Osteoblast (primary cell): Measurements from ENCODE around the gene PRR16. TPM values are rescaled to one million over a fixed set of nuclear protein-coding genes. Genes with fewer than 3 reads are reported as not detected.

Experiments used
- DNase-seq: peaks from one replicate; pipeline ENCODE4 v3.0.0; 2011; ENCODE audit warnings: low spot score, mixed read lengths; ENCODE audit not compliant: insufficient read length; ENCODE audit errors: missing footprints
- H2AFZ ChIP-seq: 2 replicates; pipeline ENCODE4 v1.6.0; 2011; ENCODE audit warnings: mild to moderate bottlenecking, low read length
- H3K27ac ChIP-seq: 2 replicates; pipeline ENCODE4 v1.5.1; 2011; ENCODE audit warnings: mild to moderate bottlenecking, low read depth, low read length, moderate library complexity
- H3K27me3 ChIP-seq: 2 replicates; pipeline ENCODE4 v1.6.0; 2012; ENCODE audit warnings: mild to moderate bottlenecking, control low read depth, inconsistent platforms, low read length, moderate library complexity; ENCODE audit not compliant: insufficient read depth
- H3K36me3 ChIP-seq: 2 replicates; pipeline ENCODE4 v1.5.1; 2011; ENCODE audit warnings: mild to moderate bottlenecking, low read length, control low read depth, moderate library complexity; ENCODE audit not compliant: insufficient read depth
- H3K4me1 ChIP-seq: 2 replicates; pipeline ENCODE4 v1.5.1; 2011; ENCODE audit warnings: mild to moderate bottlenecking, low read length, control low read depth, moderate library complexity; ENCODE audit not compliant: insufficient read depth
- H3K4me2 ChIP-seq: 2 replicates; pipeline ENCODE4 v1.6.0; 2011; ENCODE audit warnings: mild to moderate bottlenecking, low read length; ENCODE audit not compliant: insufficient read depth
- H3K4me3 ChIP-seq: fragments of 200-600 bp; sonication (generic); 3 replicates; pipeline ENCODE4 v1.5.1; 2012; ENCODE audit warnings: mild to moderate bottlenecking, low read length, inconsistent platforms; ENCODE audit not compliant: insufficient read depth
- H3K79me2 ChIP-seq: 2 replicates; pipeline ENCODE4 v1.6.0; 2012; ENCODE audit warnings: mild to moderate bottlenecking, low read length, control low read depth, inconsistent platforms; ENCODE audit not compliant: insufficient read depth
- H3K9me3 ChIP-seq: 2 replicates; pipeline ENCODE4 v1.5.1; 2011; ENCODE audit warnings: low read depth, low read length, control low read depth
- H4K20me1 ChIP-seq: 2 replicates; pipeline ENCODE4 v1.6.0; 2012; ENCODE audit warnings: mild to moderate bottlenecking, low read length, control low read depth; ENCODE audit not compliant: insufficient read depth
- total RNA-seq: library from RNA; depleted of rRNA; stranded (reverse); fragments of >200 nt; gene quantifications from 2 replicates; pipeline ENCODE4 v1.2.3, GENCODE V29; 2012
- TF ChIP-seq, protein P1 (sequence below): IDR thresholded peaks from 2 replicates; pipeline ENCODE4 v1.5.1; 2011; ENCODE audit warnings: mild to moderate bottlenecking, low read depth, low read length, moderate library complexity; ENCODE audit errors: extremely low read depth

Gene PRR16
- total RNA-seq, 1 donor: 30.4 TPM

DNA sequence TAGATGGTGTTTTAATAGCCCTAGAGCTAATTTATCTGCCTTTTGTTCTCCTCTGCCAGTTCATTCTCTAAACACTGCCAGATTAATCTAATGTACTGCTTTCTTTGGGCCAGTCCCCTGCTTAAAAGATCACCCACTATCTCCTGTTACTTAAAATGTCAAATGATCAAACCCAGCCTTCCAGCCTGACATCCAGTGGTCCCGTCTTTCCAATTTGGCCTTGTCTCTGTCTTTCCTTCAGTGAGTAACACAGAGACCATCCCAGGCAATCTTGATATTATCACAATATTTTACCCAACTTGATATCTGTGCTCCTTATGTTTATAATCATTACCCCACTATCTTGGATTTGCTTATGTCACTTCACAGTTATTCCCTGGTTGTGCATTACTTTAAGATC, 12.0 kb downstream of the PRR16 start:
- Histone ChIP-seq H3K4me3 (no peak overlapping the region), H3K9me3 (no peaks in the 10 kb centered on the region), H3K36me3 (no peaks in the 10 kb centered on the region), H3K27me3 (no peaks in the 10 kb centered on the region), H3K27ac (peak overlapping the region; percentile 19), H3K4me1 (peaks cover 34% of the 10 kb centered on the region), H2AFZ (no peak overlapping the region), H3K79me2 (peaks cover 95% of the 10 kb centered on the region), H4K20me1 (no peaks in the 10 kb centered on the region), H3K4me2 (no peak overlapping the region)
- TF ChIP-seq, protein P1, sequence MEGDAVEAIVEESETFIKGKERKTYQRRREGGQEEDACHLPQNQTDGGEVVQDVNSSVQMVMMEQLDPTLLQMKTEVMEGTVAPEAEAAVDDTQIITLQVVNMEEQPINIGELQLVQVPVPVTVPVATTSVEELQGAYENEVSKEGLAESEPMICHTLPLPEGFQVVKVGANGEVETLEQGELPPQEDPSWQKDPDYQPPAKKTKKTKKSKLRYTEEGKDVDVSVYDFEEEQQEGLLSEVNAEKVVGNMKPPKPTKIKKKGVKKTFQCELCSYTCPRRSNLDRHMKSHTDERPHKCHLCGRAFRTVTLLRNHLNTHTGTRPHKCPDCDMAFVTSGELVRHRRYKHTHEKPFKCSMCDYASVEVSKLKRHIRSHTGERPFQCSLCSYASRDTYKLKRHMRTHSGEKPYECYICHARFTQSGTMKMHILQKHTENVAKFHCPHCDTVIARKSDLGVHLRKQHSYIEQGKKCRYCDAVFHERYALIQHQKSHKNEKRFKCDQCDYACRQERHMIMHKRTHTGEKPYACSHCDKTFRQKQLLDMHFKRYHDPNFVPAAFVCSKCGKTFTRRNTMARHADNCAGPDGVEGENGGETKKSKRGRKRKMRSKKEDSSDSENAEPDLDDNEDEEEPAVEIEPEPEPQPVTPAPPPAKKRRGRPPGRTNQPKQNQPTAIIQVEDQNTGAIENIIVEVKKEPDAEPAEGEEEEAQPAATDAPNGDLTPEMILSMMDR: no peak
- DNase-seq: no peak

DNA sequence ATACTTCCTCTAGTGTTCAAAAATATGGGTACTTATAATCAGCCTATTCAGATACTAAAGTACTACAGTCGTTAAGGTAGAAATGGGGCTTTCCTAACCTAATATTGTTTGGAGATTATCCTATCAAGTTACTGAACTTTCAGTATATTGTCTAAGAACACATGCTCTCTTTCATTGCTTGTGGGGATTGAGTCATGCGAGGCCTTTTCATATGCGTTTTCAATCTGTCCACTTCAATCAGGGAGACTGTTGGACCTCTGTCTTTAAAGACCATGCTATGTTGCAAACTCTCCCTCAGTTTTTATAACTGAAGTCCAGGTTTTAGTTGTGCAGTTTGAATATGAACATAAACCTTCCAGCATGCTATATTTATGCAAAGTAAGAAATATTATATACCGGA, 15.0 kb downstream of the PRR16 start:
- Histone ChIP-seq H4K20me1 (no peaks in the 10 kb centered on the region), H3K27ac (no peak overlapping the region), H3K4me1 (peaks cover 16% of the 10 kb centered on the region), H3K36me3 (peaks cover 4% of the 10 kb centered on the region), H3K4me3 (no peak overlapping the region), H3K27me3 (no peaks in the 10 kb centered on the region), H3K9me3 (no peaks in the 10 kb centered on the region), H3K4me2 (peak overlapping the region; percentile 4), H3K79me2 (peaks cover 95% of the 10 kb centered on the region), H2AFZ (no peak overlapping the region)
- TF ChIP-seq, protein P1: no peak
- DNase-seq: no peak

DNA sequence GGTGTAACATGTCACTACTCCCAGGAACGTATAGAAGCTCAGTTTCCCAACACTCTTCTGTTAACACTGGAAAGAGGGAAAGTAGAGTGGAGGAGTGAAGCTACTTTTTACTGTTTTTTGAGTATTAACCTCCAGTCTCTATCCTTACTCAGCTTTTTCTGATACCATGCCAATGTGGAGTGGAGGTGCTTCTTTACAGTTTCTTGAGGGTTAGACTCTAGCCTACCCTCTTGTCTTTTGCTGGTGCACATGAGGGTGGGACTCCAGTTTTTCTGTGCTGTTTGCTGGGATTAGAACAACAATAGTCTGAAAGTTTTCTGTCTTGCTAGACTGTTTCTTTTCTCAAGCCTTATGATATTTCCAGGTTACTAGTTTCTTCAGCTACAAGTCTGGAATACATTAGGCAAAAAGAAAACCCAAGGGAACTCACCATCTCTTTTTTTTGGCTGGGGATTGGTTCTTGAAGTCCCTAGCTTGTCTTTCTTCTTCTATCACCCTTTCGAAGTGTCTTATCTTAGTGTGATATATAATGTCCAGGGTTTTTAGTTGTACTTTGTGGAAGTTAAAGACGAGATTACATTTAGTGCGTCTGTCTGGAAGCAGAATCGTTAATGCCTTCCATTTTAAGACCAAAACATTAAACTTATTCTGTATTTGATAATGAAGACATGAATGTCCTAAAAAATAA, 35.9 kb downstream of the PRR16 start:
- Histone ChIP-seq H2AFZ (no peak overlapping the region), H3K4me3 (no peak overlapping the region), H3K4me2 (no peak overlapping the region), H3K27me3 (no peaks in the 10 kb centered on the region), H3K9me3 (no peaks in the 10 kb centered on the region), H3K79me2 (peaks cover 79% of the 10 kb centered on the region), H3K4me1 (no peaks in the 10 kb centered on the region), H4K20me1 (no peaks in the 10 kb centered on the region), H3K36me3 (no peaks in the 10 kb centered on the region), H3K27ac (no peak overlapping the region)
- DNase-seq: peak; percentile 58
- TF ChIP-seq, protein P1: no peak

DNA sequence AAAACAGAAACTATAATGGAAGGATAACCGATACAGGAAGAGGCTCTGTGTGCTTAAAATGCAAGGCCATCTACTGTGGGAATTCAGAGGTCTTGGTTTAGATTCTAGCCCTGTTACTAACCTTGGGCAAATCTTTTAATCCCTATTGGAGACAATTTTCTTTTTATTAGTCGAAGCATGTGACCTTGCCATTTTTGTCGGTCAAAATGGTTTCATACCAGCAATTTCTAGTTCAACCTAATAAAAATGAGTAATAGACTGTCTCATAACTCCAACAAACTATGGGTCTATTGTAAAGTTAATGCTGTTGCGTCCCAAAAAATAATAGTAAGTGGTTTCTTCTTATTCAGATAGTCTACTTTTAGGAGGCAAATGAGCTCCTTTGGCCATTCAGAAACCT, 38.4 kb downstream of the PRR16 start:
- H2AFZ ChIP-seq: no peak overlapping the region
- H3K27ac ChIP-seq: no peak overlapping the region
- TF ChIP-seq, protein P1: no peak
- no peak for DNase-seq
- H3K4me1 ChIP-seq: peaks cover 10% of the 10 kb centered on the region
- no peaks in the 10 kb centered on the region for H3K27me3 ChIP-seq
- H4K20me1 ChIP-seq: no peaks in the 10 kb centered on the region
- no peak overlapping the region for H3K4me2 ChIP-seq
- H3K36me3 ChIP-seq: no peaks in the 10 kb centered on the region
- no peaks in the 10 kb centered on the region for H3K9me3 ChIP-seq
- H3K79me2 ChIP-seq: peaks cover 76% of the 10 kb centered on the region
- no peak overlapping the region for H3K4me3 ChIP-seq
